GM23338 (cell line): ENCODE results near the gene ARHGEF1. TPM values are rescaled to one million over a fixed set of nuclear protein-coding genes. Genes with fewer than 3 reads are reported as not detected.

ENCODE experiments used
- ATAC-seq: fragments of 200-7000 bp; cut with Tn5 transposase; 3 replicates; pipeline ENCODE4 v1.9.1; 2020
- DNase-seq: peaks from one replicate; pipeline ENCODE4 v3.0.0-alpha.2; 2015; ENCODE audit warnings: low spot score
- H2AFZ ChIP-seq: fragments of 200-600 bp; sonication (generic); 2 replicates; pipeline ENCODE4 v1.8.0; 2016; ENCODE audit warnings: antibody characterized with exemption, mild to moderate bottlenecking, moderate library complexity
- H3F3A ChIP-seq: fragments of 200-600 bp; sonication (generic); replicated peaks from 2 replicates; pipeline ENCODE4 v1.8.0; 2017; ENCODE audit warnings: antibody characterized with exemption, mixed run types, low read depth
- H3K27ac ChIP-seq: fragments of 200-600 bp; sonication (generic); 2 replicates; pipeline ENCODE4 v1.6.1; 2016; ENCODE audit warnings: low read depth
- H3K27me3 ChIP-seq: fragments of 200-600 bp; sonication (generic); 2 replicates; pipeline ENCODE4 v1.8.0; 2016; ENCODE audit warnings: mild to moderate bottlenecking, mixed run types, moderate library complexity; ENCODE audit not compliant: insufficient read depth
- H3K36me3 ChIP-seq: fragments of 200-600 bp; sonication (generic); 2 replicates; pipeline ENCODE4 v1.8.0; 2016; ENCODE audit warnings: mild to moderate bottlenecking; ENCODE audit not compliant: insufficient read depth
- H3K4me1 ChIP-seq: fragments of 200-600 bp; sonication (generic); 2 replicates; pipeline ENCODE4 v1.8.0; 2016; ENCODE audit warnings: mild to moderate bottlenecking, moderate library complexity; ENCODE audit not compliant: insufficient read depth
- H3K4me2 ChIP-seq: fragments of 200-600 bp; sonication (generic); 2 replicates; pipeline ENCODE4 v1.7.1; 2017; ENCODE audit warnings: mixed run types
- H3K4me3 ChIP-seq: fragments of 200-600 bp; sonication (generic); 2 replicates; pipeline ENCODE4 v1.6.1; 2016; ENCODE audit warnings: mixed run types
- H3K79me2 ChIP-seq: fragments of 200-600 bp; sonication (generic); replicated peaks from 2 replicates; pipeline ENCODE4 v1.8.0; 2017; ENCODE audit warnings: mild to moderate bottlenecking; ENCODE audit not compliant: insufficient read depth
- H3K9me2 ChIP-seq: fragments of 200-600 bp; sonication (generic); 2 replicates; pipeline ENCODE4 v1.8.0; 2017; ENCODE audit not compliant: insufficient read depth
- H4K20me1 ChIP-seq: fragments of 200-600 bp; sonication (generic); replicated peaks from 2 replicates; pipeline ENCODE4 v1.8.0; 2017; ENCODE audit warnings: mild to moderate bottlenecking; ENCODE audit not compliant: insufficient read depth
- H3K27ac Mint-ChIP-seq: 2 replicates; pipeline ENCODE4 v1.8.0; 2020; ENCODE audit warnings: inconsistent platforms, mild to moderate bottlenecking, moderate library complexity, mixed read lengths
- H3K27me3 Mint-ChIP-seq: 3 replicates; pipeline ENCODE4 v1.8.0; 2022; ENCODE audit warnings: low read depth, mild to moderate bottlenecking, moderate library complexity, mixed read lengths, inconsistent platforms; ENCODE audit not compliant: insufficient read depth, poor library complexity
- H3K36me3 Mint-ChIP-seq: 3 replicates; pipeline ENCODE4 v1.8.0; 2021; ENCODE audit warnings: low read depth, mild to moderate bottlenecking, inconsistent platforms, moderate library complexity, mixed read lengths
- H3K4me1 Mint-ChIP-seq: 3 replicates; pipeline ENCODE4 v1.8.0; 2020; ENCODE audit warnings: mild to moderate bottlenecking, inconsistent platforms, mixed read lengths
- H3K4me3 Mint-ChIP-seq: 3 replicates; pipeline ENCODE4 v1.8.0; 2021; ENCODE audit warnings: moderate library complexity, mild to moderate bottlenecking, inconsistent platforms, mixed read lengths
- H3K9me3 Mint-ChIP-seq: 3 replicates; pipeline ENCODE4 v1.8.0; 2020; ENCODE audit warnings: moderate library complexity, mild to moderate bottlenecking, inconsistent platforms, mixed read lengths
- CTCF ChIP-seq, 2 experiments: fragments of 200-600 bp in 1 of 2; sonication (generic) in 1 of 2; conservative IDR thresholded peaks; 2 replicates each; pipeline versions ENCODE4 v1.5.1 to v1.6.1; 2016 to 2017; ENCODE audit warnings: antibody characterized with exemption in 2 of 2, low read depth in 2 of 2, mild to moderate bottlenecking in 2 of 2, moderate library complexity in 1 of 2
- EZH2 ChIP-seq: fragments of 200-600 bp; sonication (generic); IDR thresholded peaks from one replicate; pipeline ENCODE4 v1.8.0; 2017; ENCODE audit warnings: antibody characterized with exemption, mild to moderate bottlenecking, low read depth; ENCODE audit not compliant: unreplicated experiment
- STAT1 ChIP-seq: IDR thresholded peaks from one replicate; pipeline ENCODE4 v1.6.1; 2016; ENCODE audit warnings: antibody characterized with exemption; ENCODE audit not compliant: unreplicated experiment
- ZNF462 ChIP-seq: fragments of 250-450 bp; sonication (Bioruptor Pico); IDR thresholded peaks from 2 replicates; pipeline ENCODE4 v1.5.0; 2020; ENCODE audit warnings: mild to moderate bottlenecking, moderate library complexity
- polyA plus RNA-seq: library from polyadenylated mRNA; unstranded; fragments of >200 nt; fragmentation: Nextera tagmentation; extraction: Ambion mirVana; gene quantifications from 2 replicates; pipeline ENCODE4 v1.2.1, GENCODE V29; 2016
- total RNA-seq: library from RNA; depleted of rRNA; stranded (reverse); fragments of >200 nt; shearing (Covaris generic); gene quantifications from 2 replicates; pipeline ENCODE4 v1.2.3, GENCODE V29; 2014

Gene ARHGEF1
- total and polyA plus RNA-seq, 2 experiments from 2014 or later: 41.3 to 44.7 TPM

- TF ChIP-seq ZNF462 (CRISPR knock-in tag) (no peak), STAT1 (no peak), CTCF (conservative IDR thresholded peaks at IDR 0.05; ENCODE audit: low read depth in 2 of 2) (no peak)
Observed at GRCh38 chr19:41932259-41932719, 49.3 kb downstream of the ARHGEF1 start (continued).

- H3K27ac Mint-ChIP-seq: no peak overlapping the region
- no peak for TF ChIP-seq STAT1
- peak; percentile 27 for TF ChIP-seq EZH2
- TF ChIP-seq CTCF (conservative IDR thresholded peaks at IDR 0.05; ENCODE audit: low read depth in 2 of 2): no peak
- no peaks in the 10 kb centered on the region for H3K9me2 ChIP-seq
- no peaks in the 10 kb centered on the region for H3K36me3 Mint-ChIP-seq
- H2AFZ ChIP-seq: no peak overlapping the region
- peaks cover 46% of the 10 kb centered on the region for H3K4me1 Mint-ChIP-seq
- H3K4me2 ChIP-seq: no peak overlapping the region
- no peaks in the 10 kb centered on the region for H3K79me2 ChIP-seq
- peaks cover 100% of the 10 kb centered on the region for H3K27me3 ChIP-seq
- H3F3A ChIP-seq: peaks cover 25% of the 10 kb centered on the region
- DNase-seq (no peak), ATAC-seq (no peak)
- H4K20me1 ChIP-seq: peaks cover 21% of the 10 kb centered on the region
- H3K36me3 ChIP-seq: no peaks in the 10 kb centered on the region
- H3K27me3 Mint-ChIP-seq: peaks cover 79% of the 10 kb centered on the region
- no peak overlapping the region; the same call in 2 of the 3 replicates for H3K4me3 Mint-ChIP-seq
- no peaks in the 10 kb centered on the region; the same call in 1 of the 3 replicates for H3K9me3 Mint-ChIP-seq
- H3K4me3 ChIP-seq: no peak overlapping the region
- no peak overlapping the region for H3K27ac ChIP-seq
- H3K4me1 ChIP-seq: peaks cover 18% of the 10 kb centered on the region
Observed at GRCh38 chr19:41932720-41933332, 49.8 kb downstream of the ARHGEF1 start.
